ENCODE results near the gene FBXO46. TPM values are rescaled to one million over a fixed set of nuclear protein-coding genes. Genes with fewer than 3 reads are reported as not detected.
A peak's percentile ranks its signal among the peaks of the same experiment; 100 is the strongest.

The FBXO46 gene
- total and polyA plus RNA-seq, 10 of the 15 experiments (the other 5 are each of a cell fraction or from before 2014, with no cell fraction given), result 2.5 to 61.5 (median 13.7) TPM

- TF ChIP-seq MEF2B (IDR thresholded peaks at IDR 0.05; ENCODE audit: partially characterized antibody, poor library complexity, severe bottlenecking) (peak; percentile 93), TCF3 (IDR thresholded peaks at IDR 0.05; ENCODE audit: borderline replicate concordance, insufficient read depth, low read depth, low read length) (peak; percentile 45; the same call in 1 of the 2 replicates), RELA (IDR thresholded peaks at IDR 0.05; ENCODE audit: borderline replicate concordance, partially characterized antibody) (no peak), BMI1 (IDR thresholded peaks at IDR 0.05; ENCODE audit: borderline replicate concordance) (no peak), CBX3 (IDR thresholded peaks at IDR 0.05; ENCODE audit: borderline replicate concordance, low read depth) (no peak), MEF2A (IDR thresholded peaks at IDR 0.05; ENCODE audit: insufficient read depth, low read depth, low read length) (no peak), RB1 (IDR thresholded peaks at IDR 0.05; ENCODE audit: borderline replicate concordance) (peak; percentile 44; the same call in 1 of the 2 replicates), FOXM1 (IDR thresholded peaks at IDR 0.05; ENCODE audit: low read depth, low read length) (no peak), CEBPB (IDR thresholded peaks at IDR 0.05; ENCODE audit: borderline replicate concordance in 1 of 2, low read depth in 2 of 2, low read length in 2 of 2) (no peak), SREBF2 (IDR thresholded peaks at IDR 0.05; ENCODE audit: low read length) (no peak), SMAD1 (IDR thresholded peaks at IDR 0.05; ENCODE audit: low read depth, partially characterized antibody) (no peak), KAT2A (conservative IDR thresholded peaks at IDR 0.05; ENCODE audit: control insufficient read depth, low read depth, low read length) (no peak), CTCF (IDR thresholded peaks at IDR 0.05 in 2 of 3, conservative IDR thresholded peaks at IDR 0.05 in 1 of 3; ENCODE audit: control insufficient read depth in 2 of 3, extremely low read depth in 1 of 3, insufficient read depth in 1 of 3, low read depth in 3 of 3, low read length in 3 of 3) (no peak), EZH2 (IDR thresholded peaks at IDR 0.05; ENCODE audit: borderline replicate concordance, control insufficient read depth, low read depth, low read length) (no peak)
- TF ChIP-seq, protein P1, sequence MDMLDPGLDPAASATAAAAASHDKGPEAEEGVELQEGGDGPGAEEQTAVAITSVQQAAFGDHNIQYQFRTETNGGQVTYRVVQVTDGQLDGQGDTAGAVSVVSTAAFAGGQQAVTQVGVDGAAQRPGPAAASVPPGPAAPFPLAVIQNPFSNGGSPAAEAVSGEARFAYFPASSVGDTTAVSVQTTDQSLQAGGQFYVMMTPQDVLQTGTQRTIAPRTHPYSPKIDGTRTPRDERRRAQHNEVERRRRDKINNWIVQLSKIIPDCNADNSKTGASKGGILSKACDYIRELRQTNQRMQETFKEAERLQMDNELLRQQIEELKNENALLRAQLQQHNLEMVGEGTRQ (IDR thresholded peaks at IDR 0.05; ENCODE audit: borderline replicate concordance, low read depth, low read length), result no peak
- TF ChIP-seq, protein P2, sequence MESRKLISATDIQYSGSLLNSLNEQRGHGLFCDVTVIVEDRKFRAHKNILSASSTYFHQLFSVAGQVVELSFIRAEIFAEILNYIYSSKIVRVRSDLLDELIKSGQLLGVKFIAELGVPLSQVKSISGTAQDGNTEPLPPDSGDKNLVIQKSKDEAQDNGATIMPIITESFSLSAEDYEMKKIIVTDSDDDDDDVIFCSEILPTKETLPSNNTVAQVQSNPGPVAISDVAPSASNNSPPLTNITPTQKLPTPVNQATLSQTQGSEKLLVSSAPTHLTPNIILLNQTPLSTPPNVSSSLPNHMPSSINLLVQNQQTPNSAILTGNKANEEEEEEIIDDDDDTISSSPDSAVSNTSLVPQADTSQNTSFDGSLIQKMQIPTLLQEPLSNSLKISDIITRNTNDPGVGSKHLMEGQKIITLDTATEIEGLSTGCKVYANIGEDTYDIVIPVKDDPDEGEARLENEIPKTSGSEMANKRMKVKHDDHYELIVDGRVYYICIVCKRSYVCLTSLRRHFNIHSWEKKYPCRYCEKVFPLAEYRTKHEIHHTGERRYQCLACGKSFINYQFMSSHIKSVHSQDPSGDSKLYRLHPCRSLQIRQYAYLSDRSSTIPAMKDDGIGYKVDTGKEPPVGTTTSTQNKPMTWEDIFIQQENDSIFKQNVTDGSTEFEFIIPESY (IDR thresholded peaks at IDR 0.05), result no peak
- TF ChIP-seq, protein P3, sequence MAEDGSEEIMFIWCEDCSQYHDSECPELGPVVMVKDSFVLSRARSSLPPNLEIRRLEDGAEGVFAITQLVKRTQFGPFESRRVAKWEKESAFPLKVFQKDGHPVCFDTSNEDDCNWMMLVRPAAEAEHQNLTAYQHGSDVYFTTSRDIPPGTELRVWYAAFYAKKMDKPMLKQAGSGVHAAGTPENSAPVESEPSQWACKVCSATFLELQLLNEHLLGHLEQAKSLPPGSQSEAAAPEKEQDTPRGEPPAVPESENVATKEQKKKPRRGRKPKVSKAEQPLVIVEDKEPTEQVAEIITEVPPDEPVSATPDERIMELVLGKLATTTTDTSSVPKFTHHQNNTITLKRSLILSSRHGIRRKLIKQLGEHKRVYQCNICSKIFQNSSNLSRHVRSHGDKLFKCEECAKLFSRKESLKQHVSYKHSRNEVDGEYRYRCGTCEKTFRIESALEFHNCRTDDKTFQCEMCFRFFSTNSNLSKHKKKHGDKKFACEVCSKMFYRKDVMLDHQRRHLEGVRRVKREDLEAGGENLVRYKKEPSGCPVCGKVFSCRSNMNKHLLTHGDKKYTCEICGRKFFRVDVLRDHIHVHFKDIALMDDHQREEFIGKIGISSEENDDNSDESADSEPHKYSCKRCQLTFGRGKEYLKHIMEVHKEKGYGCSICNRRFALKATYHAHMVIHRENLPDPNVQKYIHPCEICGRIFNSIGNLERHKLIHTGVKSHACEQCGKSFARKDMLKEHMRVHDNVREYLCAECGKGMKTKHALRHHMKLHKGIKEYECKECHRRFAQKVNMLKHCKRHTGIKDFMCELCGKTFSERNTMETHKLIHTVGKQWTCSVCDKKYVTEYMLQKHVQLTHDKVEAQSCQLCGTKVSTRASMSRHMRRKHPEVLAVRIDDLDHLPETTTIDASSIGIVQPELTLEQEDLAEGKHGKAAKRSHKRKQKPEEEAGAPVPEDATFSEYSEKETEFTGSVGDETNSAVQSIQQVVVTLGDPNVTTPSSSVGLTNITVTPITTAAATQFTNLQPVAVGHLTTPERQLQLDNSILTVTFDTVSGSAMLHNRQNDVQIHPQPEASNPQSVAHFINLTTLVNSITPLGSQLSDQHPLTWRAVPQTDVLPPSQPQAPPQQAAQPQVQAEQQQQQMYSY (CRISPR knock-in tag; IDR thresholded peaks at IDR 0.05), result no peak
- TF ChIP-seq, protein P4, sequence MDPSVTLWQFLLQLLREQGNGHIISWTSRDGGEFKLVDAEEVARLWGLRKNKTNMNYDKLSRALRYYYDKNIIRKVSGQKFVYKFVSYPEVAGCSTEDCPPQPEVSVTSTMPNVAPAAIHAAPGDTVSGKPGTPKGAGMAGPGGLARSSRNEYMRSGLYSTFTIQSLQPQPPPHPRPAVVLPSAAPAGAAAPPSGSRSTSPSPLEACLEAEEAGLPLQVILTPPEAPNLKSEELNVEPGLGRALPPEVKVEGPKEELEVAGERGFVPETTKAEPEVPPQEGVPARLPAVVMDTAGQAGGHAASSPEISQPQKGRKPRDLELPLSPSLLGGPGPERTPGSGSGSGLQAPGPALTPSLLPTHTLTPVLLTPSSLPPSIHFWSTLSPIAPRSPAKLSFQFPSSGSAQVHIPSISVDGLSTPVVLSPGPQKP (IDR thresholded peaks at IDR 0.05; ENCODE audit: low read depth, low read length), result no peak; the same call in 1 of the 2 replicates
Observed at GRCh38 chr19:45692187-45693105, 38.2 kb downstream of the FBXO46 start, which contains the start of gene QPCTL (continued).
